ENCODE results near the gene HAX1. TPM values are rescaled to one million over a fixed set of nuclear protein-coding genes. Genes with fewer than 3 reads are reported as not detected.

Gene HAX1
- total and polyA plus RNA-seq, 10 of the 15 experiments (the other 5 are each of a cell fraction or from before 2014, with no cell fraction given), result 95.3 to 288 (median 147) TPM

- H3K79me2 ChIP-seq (ENCODE audit: control insufficient read depth, insufficient read depth, low read length), result peaks cover 10% of the 10 kb centered on the region
- H3K4me1 ChIP-seq (ENCODE audit: control insufficient read depth, insufficient read depth, low read length), result no peaks in the 10 kb centered on the region
- H3K27me3 ChIP-seq (replicated peaks in 1 of 2; ENCODE audit: control insufficient read depth in 2 of 2, insufficient read depth in 2 of 2, low read length in 1 of 2), result no peaks in the 10 kb centered on the region
- no peaks in the 10 kb centered on the region for H3K9me3 ChIP-seq (replicated peaks; ENCODE audit: control insufficient read depth, insufficient read depth, low read length)
- H3K9ac ChIP-seq (ENCODE audit: control insufficient read depth, insufficient read depth, low read length), result no peak overlapping the region
- intact Hi-C loops (cut with micrococcal nuclease; ENCODE audit: unreplicated experiment), result no loop called here
- DNase-seq (ENCODE audit: low read depth, low spot score) (no peak), FAIRE-seq (no peak), ATAC-seq (no peak)
- ChIA-PET CTCF (interaction anchor here (1.0 to 1.2 kb wide), 3 partner anchors 18 to 97 kb away, joined by 3 read pairs; no protein-coding TSS in a partner anchor), RAD21 (ENCODE audit: unreplicated experiment) (no interaction called here), POLR2A (no interaction called here), SMC1A (ENCODE audit: uncharacterized antibody, unreplicated experiment) (no interaction called here)
- H3K4me2 ChIP-seq (ENCODE audit: control insufficient read depth, insufficient read depth), result no peak overlapping the region
- TF ChIP-seq ZNF622 (IDR thresholded peaks at IDR 0.05), result no peak
- no peak for TF ChIP-seq PKNOX1 (IDR thresholded peaks at IDR 0.05)
- no peak for TF ChIP-seq SMAD5 (IDR thresholded peaks at IDR 0.05; ENCODE audit: low read depth)
- no peak for TF ChIP-seq EGR1 (IDR thresholded peaks at IDR 0.05; ENCODE audit: borderline replicate concordance in 1 of 2, low read depth in 2 of 2, low read length in 2 of 2)
- TF ChIP-seq STAT3 (IDR thresholded peaks at IDR 0.05; ENCODE audit: low read depth, low read length), result no peak
- no peak for TF ChIP-seq BCL11A (IDR thresholded peaks at IDR 0.05; ENCODE audit: low read depth, low read length)
- TF ChIP-seq BHLHE40 (IDR thresholded peaks at IDR 0.05; ENCODE audit: borderline replicate concordance in 1 of 2, low read depth in 2 of 2, low read length in 1 of 2), result no peak
- no peak for TF ChIP-seq E4F1 (IDR thresholded peaks at IDR 0.05; ENCODE audit: borderline replicate concordance, partially characterized antibody)
- no peak for TF ChIP-seq SREBF1 (IDR thresholded peaks at IDR 0.05; ENCODE audit: low read length)
- TF ChIP-seq CHD2 (IDR thresholded peaks at IDR 0.05; ENCODE audit: borderline replicate concordance, low read depth, low read length), result no peak
- no peak for TF ChIP-seq SIX5 (IDR thresholded peaks at IDR 0.05; ENCODE audit: low read depth, low read length, severe bottlenecking)
- no peak for TF ChIP-seq SP1 (IDR thresholded peaks at IDR 0.05; ENCODE audit: low read depth, low read length)
- no peak for TF ChIP-seq IRF4 (IDR thresholded peaks at IDR 0.05; ENCODE audit: low read depth, low read length)
- no peak for TF ChIP-seq REST (IDR thresholded peaks at IDR 0.05; ENCODE audit: low read depth, low read length)
- no peak for TF ChIP-seq STAT1 (conservative IDR thresholded peaks at IDR 0.05)
- no peak for TF ChIP-seq RAD51 (IDR thresholded peaks at IDR 0.05)
- in situ Hi-C loops (cut with MboI), result no loop called here
- WGBS (ENCODE audit: insufficient coverage, insufficient replicate concordance, low lambda C conversion rate, missing lambda C conversion rate), result 95% methylated on average over 2 of the region's 2 CpGs
- H3K27ac ChIP-seq (ENCODE audit: control insufficient read depth, insufficient read depth), result no peak overlapping the region
- 0 out of 2 replicates have a peak, but pooled peaks cover 2% of the 10 kb centered on the region for H4K20me1 ChIP-seq (ENCODE audit: control insufficient read depth, insufficient read depth)
- no peak overlapping the region for H2AFZ ChIP-seq (ENCODE audit: control insufficient read depth, low read depth, low read length)
- H3K4me3 ChIP-seq, result no peak overlapping the region
- BruUV-seq (replicated peaks), result no TSS peak
- H3K36me3 ChIP-seq (ENCODE audit: control insufficient read depth in 2 of 2, insufficient read depth in 2 of 2, low read length in 1 of 2), result peaks cover 12 to 36% of the 10 kb centered on the region in 2 experiments
Observed at GRCh38 chr1:154237435-154237834, 35.0 kb upstream of the HAX1 start.
